Activated T-cell treated with anti-CD3 and anti-CD28 coated beads, Interleukin-2, amount 50 U/mL, for 48 hours (primary cell): Measurements from ENCODE around the gene CACNA1C.
A peak's percentile ranks its signal among the peaks of the same experiment; 100 is the strongest.

Experiments
- DNase-seq, 2 experiments: peaks; one replicate each; pipeline ENCODE4 v3.0.0-alpha.2; 2020

Gene CACNA1C

DNA sequence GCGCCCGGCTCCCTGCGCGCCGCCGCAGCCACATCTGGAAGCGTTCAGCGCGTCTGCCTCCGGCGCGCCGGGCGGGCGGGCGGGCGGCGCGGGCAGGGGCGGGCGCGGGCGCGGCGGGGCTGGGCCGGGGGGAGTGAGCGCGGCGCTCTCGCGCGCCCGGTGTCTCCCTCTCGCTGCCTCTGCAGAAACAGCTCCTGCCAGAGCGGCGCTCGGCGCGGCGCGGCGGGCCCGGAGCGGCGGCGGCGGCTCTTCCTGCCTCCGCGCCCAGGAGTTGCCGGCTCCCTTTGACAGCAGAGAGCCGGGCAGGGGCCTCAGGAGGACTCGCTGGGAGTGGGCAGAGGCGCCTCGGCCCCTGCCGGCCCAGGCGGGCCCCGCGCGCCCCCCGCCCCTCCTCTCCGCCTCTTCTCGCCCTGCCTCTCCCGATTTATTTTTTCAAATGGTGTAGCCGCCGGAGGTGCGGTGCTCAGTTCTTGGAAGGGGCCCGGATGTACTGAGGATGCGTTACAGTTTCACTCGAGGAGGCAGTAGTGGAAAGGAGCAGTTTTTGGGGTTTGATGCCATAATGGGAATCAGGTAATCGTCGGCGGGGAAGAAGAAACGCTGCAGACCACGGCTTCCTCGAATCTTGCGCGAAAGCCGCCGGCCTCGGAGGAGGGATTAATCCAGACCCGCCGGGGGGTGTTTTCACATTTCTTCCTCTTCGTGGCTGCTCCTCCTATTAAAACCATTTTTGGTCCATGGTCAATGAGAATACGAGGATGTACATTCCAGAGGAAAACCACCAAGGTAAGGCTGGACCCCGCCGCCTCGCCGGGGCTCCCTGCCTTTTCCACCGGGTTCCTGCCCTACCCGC lies at the start of gene CACNA1C:
Gene CACNA1C (plus strand): TSS at position 162 of the 853 bp plus-strand sequence. CDS start 576 bp downstream, at position 738.
- DNase-seq: peak; percentile 55 to 64

GRCh38 chr12:2003676-2004112 lies 49.1 kb upstream of the CACNA1C start:
- no peak for DNase-seq

- peak; percentile 94 to 96 for DNase-seq
Observed at GRCh38 chr12:2004113-2004929, 48.5 kb upstream of the CACNA1C start, which contains the start of gene DCP1B. Gene DCP1B (minus strand): TSS chr12:2004457. CDS start chr12:2004431, 26 bp downstream.

- no peak for DNase-seq
Observed at GRCh38 chr12:2008677-2009076, 44.1 kb upstream of the CACNA1C start.

GRCh38 chr12:2009623-2010022 lies 43.2 kb upstream of the CACNA1C start:
- no peak for DNase-seq

DNA sequence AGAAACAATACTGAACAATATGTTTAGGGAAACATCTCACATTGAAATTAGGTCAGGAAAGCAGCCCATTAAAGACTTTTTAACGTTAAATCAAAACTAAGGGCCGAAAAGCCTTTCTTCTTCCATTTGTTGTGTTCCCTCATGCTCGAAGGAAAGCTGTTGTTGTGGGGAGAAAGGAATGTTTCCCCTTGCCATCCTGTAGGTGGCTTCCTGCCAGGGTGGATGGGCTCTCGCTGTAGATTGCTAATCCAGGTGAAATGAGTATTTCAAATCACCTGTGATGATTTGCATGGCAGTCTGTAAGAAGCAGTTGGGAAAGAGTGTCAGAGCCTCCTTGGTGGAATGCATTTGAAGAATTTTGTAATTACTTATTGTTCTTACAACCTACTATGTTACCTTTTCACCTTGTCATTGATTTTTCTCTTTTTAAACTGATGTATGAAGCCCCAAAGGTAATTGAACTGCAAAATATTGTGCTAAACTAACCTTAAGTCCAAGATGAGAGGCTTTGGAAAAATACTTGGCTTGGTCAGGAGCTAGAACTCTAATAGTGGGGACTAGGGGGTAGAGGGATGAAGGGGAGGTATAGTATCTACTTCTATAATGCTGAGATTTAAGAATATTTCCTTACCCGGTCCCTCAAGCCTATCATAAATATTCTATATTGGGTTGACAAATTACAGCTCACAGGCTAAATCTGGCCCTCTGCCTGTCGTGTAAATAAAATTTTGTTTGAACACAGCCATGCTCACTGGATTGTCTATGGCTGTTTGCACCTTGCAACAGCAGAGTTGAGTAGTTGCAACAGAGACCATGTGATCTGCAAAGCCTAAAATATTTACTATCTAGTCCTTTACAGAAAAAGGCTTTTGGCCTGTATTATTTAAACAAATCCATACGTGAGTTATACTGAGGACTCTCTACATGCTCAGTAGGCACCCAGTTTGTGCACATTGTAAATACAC lies 40.9 kb upstream of the CACNA1C start:
- no peak for DNase-seq

DNA sequence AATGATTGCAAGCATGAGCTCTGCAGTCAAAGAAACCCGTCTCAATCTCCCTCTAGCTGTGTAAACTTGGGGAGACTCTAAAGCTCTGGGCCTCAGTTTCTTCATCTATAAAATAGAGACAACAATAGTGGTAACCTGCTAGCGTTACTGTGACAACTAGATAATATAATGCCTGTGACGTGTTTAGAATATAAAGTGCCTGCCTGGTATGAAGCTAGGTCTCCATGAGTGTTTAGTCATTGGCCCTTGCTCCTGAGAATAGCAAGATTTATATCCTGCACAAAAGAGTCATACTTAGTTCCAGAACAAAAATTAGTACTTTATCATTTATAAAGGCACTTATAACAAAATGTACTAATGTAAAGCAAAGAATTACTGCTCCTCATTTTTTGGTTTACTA lies 39.7 kb upstream of the CACNA1C start:
- DNase-seq: no peak

DNA sequence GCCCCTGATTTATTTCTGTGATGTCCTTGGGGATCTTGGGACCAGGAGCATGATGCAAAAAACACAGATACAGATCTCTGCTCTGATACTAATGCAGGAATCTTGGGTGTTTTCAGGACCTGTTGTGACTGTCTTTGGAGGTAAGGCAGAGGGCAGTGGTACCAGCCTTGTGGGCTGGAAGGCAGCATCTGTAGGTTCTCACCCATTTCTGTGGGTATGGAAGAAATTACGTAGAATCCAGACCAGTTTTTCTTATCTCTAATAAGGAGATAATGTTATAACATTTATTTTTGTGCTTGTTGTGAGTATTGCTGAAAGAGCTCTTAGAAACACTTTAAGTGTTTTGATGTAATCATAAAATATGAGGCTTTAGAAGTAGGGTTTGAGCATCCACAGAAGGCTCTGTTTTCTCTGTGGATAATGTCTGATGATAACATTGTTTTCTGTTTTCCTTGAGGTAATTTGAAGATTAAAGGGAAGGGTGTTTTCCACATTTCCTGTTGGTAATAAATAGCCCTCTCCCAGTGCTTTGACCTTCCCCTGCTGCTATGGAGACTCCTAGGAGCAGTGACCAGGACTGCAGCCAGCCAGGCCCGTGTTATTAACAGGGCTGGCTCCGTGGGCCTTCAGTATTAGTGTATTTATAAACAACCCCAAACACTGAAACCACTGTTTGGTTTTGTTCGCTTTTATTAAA lies 39.1 kb upstream of the CACNA1C start:
- DNase-seq: no peak

DNA sequence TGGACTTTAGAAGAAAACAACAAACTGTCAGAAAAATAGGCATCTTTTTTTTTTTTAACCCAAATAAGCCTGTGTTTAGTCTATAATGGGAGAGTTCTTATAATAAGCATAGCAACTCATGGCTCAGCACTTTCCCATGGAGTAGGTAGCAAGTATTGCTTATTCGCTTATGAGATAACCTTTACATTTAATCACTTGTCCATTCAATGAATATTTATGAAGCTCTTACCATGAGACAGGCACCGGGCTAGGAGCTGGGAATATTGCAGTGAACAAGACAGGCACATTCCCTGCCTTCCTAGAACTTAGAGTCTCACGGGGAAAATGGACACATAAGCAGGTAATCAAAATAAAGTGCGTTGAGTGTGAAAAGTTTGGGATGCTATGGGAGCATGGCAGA lies 38.6 kb upstream of the CACNA1C start:
- DNase-seq: no peak

DNA sequence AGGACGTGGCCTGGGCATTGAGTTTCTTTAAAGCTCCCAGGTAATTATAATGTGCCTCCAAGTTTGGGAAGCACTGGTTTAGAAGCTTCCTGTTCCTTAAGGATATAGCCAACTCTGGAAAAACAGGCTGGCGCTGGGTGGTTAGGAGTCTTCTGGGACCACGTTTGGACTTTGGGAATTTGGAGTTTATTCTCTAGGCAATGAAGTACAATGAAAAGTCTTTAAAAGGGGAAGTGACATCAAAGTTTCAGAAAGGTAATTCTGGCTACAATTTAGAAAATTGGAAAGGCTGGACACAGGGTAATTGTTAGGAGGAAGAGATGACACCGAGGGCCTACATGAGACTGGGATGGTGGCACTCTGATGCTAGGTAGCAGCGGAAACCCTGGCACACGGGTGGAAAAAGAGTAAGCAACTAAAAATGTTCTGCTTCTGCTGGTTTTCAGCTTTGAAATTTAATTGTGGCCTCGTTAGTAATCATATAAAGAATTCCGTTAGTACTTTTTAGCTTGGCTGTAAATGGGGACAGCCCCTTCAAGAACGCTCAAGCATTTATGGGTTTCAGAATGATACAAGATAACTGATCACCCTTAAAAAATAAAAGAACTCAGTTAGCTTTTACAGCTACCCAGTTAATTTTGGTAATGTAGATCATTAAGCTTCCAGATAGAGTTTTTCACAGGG lies 35.8 kb upstream of the CACNA1C start:
- no peak for DNase-seq

- no peak for DNase-seq
Observed at GRCh38 chr12:2017546-2018337, 35.0 kb upstream of the CACNA1C start.

DNA sequence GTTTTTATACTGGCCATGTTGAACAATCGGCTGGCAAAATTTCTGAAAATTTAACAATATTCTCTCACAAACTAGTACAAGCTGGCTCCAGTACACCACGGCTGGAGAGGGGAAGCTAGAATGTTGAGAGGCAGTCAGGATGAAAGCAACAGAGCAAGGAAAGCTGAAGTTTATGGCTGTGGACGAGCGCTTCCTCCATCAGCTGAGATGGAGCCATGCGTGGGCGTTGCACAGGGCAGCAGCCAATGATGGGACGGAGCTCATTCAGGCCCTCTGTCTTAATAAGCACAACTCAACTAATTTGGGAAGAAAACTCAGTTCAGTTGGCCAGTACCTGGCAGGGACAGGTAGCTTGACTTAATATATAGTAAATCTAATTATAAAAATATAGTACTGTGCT lies 34.4 kb upstream of the CACNA1C start:
- DNase-seq: no peak

- DNase-seq: no peak
Observed at GRCh38 chr12:2019126-2019525, 33.7 kb upstream of the CACNA1C start.

- DNase-seq: no peak
Observed at GRCh38 chr12:2020511-2020910, 32.3 kb upstream of the CACNA1C start.

GRCh38 chr12:2023365-2023764 lies 29.4 kb upstream of the CACNA1C start:
- DNase-seq: no peak

- DNase-seq: no peak
Observed at GRCh38 chr12:2027351-2027750, 25.4 kb upstream of the CACNA1C start.

- no peak for DNase-seq
Observed at GRCh38 chr12:2029851-2030250, 22.9 kb upstream of the CACNA1C start.

- DNase-seq: no peak
Observed at GRCh38 chr12:2032506-2032905, 20.3 kb upstream of the CACNA1C start.

DNA sequence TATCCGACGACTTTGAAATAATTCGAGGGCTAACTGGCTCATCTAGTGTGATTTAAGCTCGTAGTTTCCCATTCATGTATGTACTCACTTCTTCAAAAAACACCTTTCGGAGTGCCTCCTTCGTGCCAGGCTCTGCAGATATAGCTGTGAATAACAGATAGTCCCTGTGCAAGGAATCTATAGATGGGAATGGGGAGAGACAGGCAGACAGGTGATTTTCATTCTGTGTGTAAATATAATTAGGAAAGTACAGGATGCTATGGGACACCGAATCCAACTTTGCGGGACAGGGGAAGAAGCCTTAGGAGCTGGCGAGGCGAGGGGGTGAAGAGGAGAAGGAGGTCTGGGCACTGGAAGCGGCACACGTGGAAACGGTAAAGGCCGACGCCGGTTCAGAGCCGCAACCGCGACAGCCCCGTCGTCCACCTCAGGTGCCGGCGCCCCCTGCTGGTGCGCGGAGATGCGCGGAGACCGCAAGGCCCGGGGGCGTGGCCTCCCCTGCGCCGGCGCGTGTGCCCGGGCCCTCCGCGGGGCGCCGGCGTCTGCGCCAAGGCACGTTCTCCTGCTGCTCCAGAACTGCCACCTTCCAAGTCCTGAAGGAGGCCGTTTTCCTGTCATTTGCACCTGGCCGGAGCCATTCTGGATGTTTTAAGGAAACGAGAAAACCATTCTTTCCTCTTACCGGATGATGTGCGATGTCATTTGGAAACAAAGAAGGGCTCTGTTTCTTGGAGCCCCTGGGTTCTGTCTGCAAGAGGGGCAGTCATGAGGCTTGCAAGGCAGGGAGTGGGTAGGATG lies 18.0 kb upstream of the CACNA1C start:
- peak; percentile 87 to 92 for DNase-seq
